HG03558 (cell line): Measurements from ENCODE around the gene FKBP2.

ENCODE experiments used
- ATAC-seq: cut with Tn5 transposase; IDR thresholded peaks from one replicate; pipeline ENCODE4 v1.9.1; 2021; ENCODE audit warnings: moderate number of reproducible peaks; ENCODE audit not compliant: unreplicated experiment; ENCODE audit errors: extremely low read depth

The FKBP2 gene

DNA sequence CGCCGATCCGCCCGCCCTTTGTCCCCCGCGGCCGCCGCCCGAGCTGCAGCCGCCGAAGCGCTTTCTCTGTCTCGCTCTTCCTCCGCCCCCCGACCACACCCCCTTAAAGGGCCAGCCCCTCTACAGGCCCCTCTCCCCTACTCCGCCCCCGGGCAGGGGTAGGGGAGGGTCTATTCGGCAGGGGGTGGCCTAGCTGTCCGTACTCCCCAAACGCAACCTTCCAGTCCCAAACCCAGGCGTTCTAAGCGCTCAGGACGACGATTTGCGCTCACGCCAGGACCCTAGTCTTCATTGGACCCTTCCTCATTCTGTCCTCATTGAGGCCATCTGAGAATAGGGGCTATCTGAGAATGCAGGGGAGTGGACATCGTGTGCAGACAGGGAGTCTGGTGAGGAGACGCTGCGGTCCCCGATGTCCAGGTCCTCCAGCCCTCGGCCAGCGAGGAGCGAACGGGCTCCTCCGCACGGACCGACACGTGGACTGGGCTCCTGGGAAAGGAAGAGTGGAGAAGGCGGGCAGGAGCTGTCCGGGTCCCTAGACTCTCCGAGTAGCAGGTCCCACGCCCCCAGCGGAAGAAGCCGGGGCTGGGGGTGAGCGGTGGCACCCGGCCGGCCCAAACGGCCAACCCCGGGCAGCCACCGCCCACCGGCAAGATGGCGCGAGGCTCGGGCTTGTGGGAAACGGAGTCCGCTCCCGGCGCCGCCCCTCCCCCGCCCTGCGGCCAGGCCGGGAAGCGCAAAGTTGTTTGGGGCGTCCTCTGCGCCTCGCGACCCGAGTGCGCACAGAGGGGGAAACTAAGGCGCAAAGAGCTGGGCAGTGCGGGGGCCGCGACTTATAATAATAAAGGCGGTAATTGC lies 6.2 kb downstream of the FKBP2 start, which contains the start of gene PPP1R14B:
Gene PPP1R14B, minus strand, starts transcription at position 73 of the 858 bp plus-strand sequence. CDS start 270 bp downstream, outside the sequence.
- no peak for ATAC-seq

- no peak for ATAC-seq
Measured at GRCh38 chr11:64247729-64248531, 7.0 kb downstream of the FKBP2 start.

- ATAC-seq, result no peak
Measured at GRCh38 chr11:64248578-64248977, 7.7 kb downstream of the FKBP2 start.

GRCh38 chr11:64249038-64249437 lies 8.1 kb downstream of the FKBP2 start:
- no peak for ATAC-seq

DNA sequence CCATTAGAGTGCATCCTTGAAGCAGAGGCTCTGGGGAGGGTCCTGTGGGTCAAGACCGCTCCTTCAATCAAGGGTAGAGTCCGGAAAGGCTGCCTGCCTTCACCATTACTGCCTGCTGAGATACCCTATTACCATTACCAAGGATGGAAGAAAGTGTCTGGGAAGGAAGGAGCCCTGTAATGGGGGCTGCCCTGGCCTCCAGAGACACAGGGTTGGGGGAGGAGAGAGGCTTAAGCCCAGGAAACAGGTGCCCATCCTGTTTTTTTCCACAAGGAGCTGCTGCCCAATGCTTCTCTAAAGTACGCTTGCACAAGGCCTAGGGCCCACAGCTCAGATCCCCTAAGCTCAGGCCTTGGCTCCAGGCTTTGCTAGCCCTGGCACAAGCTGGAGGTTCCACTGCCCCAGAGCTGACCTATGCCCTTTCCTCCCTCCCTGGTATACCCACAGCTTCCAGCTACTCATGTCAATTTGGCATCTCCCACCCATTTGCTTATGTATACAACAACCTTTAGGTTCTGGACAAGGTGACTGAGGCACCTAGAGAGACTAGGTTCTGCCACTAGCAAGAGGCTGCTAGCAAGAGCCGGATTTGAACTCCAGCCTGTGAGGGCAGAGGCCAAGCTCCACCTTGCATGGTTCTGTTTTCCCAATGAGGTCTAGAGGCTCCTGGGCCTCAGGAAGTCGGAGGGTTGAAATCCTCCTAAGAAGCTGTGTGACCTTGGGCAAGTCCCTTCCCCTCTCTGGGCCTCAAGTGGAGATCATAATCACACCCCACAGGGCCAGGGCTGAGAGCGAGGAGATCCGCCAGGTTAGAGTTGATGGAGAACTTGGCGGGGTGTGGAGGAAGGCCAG lies 8.9 kb downstream of the FKBP2 start:
- ATAC-seq, result no peak

GRCh38 chr11:64250415-64251015 lies 9.6 kb downstream of the FKBP2 start:
- ATAC-seq, result no peak

DNA sequence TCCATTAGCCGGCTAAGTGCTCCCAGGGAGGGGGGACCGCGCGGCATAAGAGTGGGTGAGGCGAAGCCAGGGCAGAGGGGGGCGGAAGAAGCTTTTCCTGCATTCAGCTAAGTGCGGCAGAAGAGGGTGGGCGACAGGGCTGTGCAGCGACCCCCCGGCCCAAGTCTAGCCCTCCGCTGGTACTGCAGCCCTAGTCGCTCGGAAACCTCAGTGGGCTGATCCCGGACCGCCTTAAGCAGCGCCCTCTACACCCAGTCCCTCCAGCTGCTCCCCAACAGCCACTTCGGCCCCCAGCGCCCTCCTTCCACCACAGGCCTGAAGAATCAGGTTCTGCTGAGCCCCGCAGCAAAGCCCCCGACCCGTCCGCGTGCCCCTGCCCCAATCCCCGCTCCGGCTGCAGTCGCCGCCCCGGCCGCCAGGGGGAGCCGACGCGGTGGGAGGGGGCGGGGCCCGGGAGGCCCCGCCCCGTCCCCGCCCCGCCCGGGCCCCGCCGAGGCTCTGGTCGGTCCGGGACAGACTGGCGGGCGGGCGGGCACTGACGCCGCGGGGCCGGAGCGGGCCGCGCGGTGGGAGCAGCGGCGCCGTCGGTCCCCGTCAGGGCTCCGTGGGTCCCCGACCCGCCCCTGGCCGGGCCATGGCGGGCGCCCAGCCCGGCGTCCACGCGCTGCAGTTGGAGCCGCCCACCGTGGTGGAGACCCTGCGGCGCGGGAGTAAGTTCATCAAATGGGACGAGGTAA lies 10.3 kb downstream of the FKBP2 start, which contains the start of gene PLCB3:
Gene PLCB3, plus strand, starts transcription at position 515 of the 737 bp plus-strand sequence. Its CDS starts 120 bp downstream, at position 635.
- ATAC-seq, result no peak

- no peak for ATAC-seq
Measured at GRCh38 chr11:64251753-64252002, 10.8 kb downstream of the FKBP2 start.

GRCh38 chr11:64252003-64252872 lies 11.3 kb downstream of the FKBP2 start:
- no peak for ATAC-seq

DNA sequence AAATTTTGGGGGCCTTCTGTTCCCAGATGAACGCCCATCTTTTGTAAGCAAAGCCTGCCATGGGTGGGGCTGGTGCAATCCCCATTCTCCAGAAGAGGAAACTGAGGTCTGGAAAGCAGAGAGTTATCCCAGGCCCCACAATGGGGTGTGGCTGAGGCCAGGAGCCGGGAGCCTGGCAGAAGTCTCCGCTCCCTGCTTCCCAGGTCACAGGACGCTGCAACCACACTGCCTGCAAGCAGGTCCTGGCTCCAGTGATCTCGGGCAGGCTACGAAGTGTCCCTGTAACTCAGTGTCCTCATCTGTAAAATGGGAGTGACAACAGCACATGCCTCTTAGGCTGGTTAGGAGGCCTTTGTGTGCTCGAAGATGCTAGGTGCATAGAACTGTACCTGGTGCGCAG lies 12.1 kb downstream of the FKBP2 start:
- no peak for ATAC-seq

GRCh38 chr11:64253481-64253880 lies 12.6 kb downstream of the FKBP2 start:
- ATAC-seq, result no peak

GRCh38 chr11:64254326-64254725 lies 13.4 kb downstream of the FKBP2 start:
- no peak for ATAC-seq

GRCh38 chr11:64255135-64256128 lies 14.5 kb downstream of the FKBP2 start:
- no peak for ATAC-seq

- no peak for ATAC-seq
Measured at GRCh38 chr11:64256300-64256699, 15.4 kb downstream of the FKBP2 start.

DNA sequence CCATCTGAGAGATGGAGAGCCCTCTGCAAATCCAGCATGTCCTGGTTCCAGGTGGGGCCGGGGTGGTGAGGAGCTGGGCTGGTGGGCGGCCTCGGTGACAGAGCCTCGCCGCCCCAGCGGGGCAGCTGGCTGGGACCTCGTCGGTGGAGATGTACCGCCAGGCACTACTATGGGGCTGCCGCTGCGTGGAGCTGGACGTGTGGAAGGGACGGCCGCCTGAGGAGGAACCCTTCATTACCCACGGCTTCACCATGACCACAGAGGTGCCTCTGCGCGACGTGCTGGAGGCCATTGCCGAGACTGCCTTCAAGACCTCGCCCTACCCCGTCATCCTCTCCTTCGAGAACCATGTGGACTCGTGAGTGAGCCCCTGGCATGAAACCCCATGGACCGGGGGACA lies 17.5 kb downstream of the FKBP2 start:
- ATAC-seq, result no peak

DNA sequence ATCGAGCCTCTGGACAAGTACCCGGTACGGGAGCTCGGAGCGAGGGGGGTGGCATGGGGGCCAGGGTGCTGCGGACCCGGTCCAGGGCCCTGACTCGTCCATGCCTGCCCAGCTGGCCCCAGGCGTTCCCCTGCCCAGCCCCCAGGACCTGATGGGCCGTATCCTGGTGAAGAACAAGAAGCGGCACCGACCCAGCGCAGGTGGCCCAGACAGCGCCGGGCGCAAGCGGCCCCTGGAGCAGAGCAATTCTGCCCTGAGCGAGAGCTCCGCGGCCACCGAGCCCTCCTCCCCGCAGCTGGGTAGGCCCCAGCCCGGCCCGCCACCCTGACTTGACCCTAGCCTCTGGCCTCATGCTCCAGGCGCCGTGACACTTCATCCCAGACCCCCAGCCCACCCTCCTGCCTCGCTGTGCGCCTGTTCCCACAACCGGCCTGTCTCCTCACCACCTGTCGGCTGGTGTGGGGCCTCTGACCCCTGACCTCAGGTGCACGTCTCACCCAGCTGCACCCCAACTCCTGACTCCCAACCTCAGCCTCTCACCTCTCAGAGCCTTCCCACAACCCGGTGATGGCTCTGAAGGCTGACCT lies 18.1 kb downstream of the FKBP2 start:
- ATAC-seq, result no peak

GRCh38 chr11:64259533-64260067 lies 18.7 kb downstream of the FKBP2 start:
- no peak for ATAC-seq
